Neuron (in vitro differentiated cells): ENCODE results near the gene TPO.
"Not testable (repeated sequence)": the region's sequence is repeated elsewhere in the genome, so short reads cannot be mapped to it uniquely, and the experiment has no call there.

Source experiments
- H2AFZ ChIP-seq: one replicate; pipeline ENCODE4 v1.6.1; 2013; ENCODE audit warnings: low read depth, mild to moderate bottlenecking, inconsistent platforms, low read length, moderate library complexity
- H3K27me3 ChIP-seq: one replicate; pipeline ENCODE4 v1.6.1; 2013; ENCODE audit warnings: low read length; ENCODE audit not compliant: insufficient read depth
- H3K36me3 ChIP-seq: one replicate; pipeline ENCODE4 v1.6.1; 2013; ENCODE audit warnings: low read length; ENCODE audit not compliant: insufficient read depth
- H3K4me1 ChIP-seq: one replicate; pipeline ENCODE4 v1.6.1; 2013; ENCODE audit warnings: low read length; ENCODE audit not compliant: insufficient read depth
- H3K4me3 ChIP-seq: 2 replicates; pipeline ENCODE4 v1.5.1; 2013; ENCODE audit warnings: mild to moderate bottlenecking, low read length, moderate library complexity
- H3K9me3 ChIP-seq: one replicate; pipeline ENCODE4 v1.6.1; 2013; ENCODE audit warnings: low read length

The TPO gene

GRCh38 chr2:1414901-1415300, 1.6 kb downstream of the TPO start:
- H3K27me3 ChIP-seq, H3K9me3 ChIP-seq, H3K4me3 ChIP-seq, H3K4me1 ChIP-seq, H3K36me3 ChIP-seq, H2AFZ ChIP-seq: not testable (repeated sequence)

GRCh38 chr2:1415501-1415900, 2.2 kb downstream of the TPO start:
- Histone ChIP-seq H3K9me3 (no peaks in the 10 kb centered on the region), H3K4me3 (no peak overlapping the region), H3K36me3 (no peaks in the 10 kb centered on the region), H3K27me3 (no peaks in the 10 kb centered on the region), H2AFZ (no peak overlapping the region), H3K4me1 (no peaks in the 10 kb centered on the region)

- Histone ChIP-seq H3K4me3 (no peak overlapping the region), H3K9me3 (no peaks in the 10 kb centered on the region), H3K27me3 (no peaks in the 10 kb centered on the region), H3K36me3 (no peaks in the 10 kb centered on the region), H3K4me1 (no peaks in the 10 kb centered on the region), H2AFZ (no peak overlapping the region)
These were observed 5.3 kb downstream of the TPO start for GRCh38 chr2:1418566-1418965.

GRCh38 chr2:1420746-1421480, 7.7 kb downstream of the TPO start:
- Histone ChIP-seq H3K9me3 (no peaks in the 10 kb centered on the region), H3K27me3 (no peaks in the 10 kb centered on the region), H3K4me1 (no peaks in the 10 kb centered on the region), H3K36me3 (no peaks in the 10 kb centered on the region), H3K4me3 (no peak overlapping the region), H2AFZ (no peak overlapping the region)

- no peaks in the 10 kb centered on the region for H3K9me3 ChIP-seq
- H3K4me3 ChIP-seq, result no peak overlapping the region
- H3K36me3 ChIP-seq, result no peaks in the 10 kb centered on the region
- H2AFZ ChIP-seq, result no peak overlapping the region
- no peaks in the 10 kb centered on the region for H3K4me1 ChIP-seq
- no peaks in the 10 kb centered on the region for H3K27me3 ChIP-seq
These were observed 8.5 kb downstream of the TPO start for GRCh38 chr2:1421731-1422130.

GRCh38 chr2:1422131-1422530, 8.9 kb downstream of the TPO start:
- Histone ChIP-seq H2AFZ (no peak overlapping the region), H3K36me3 (no peaks in the 10 kb centered on the region), H3K9me3 (no peaks in the 10 kb centered on the region), H3K4me1 (no peaks in the 10 kb centered on the region), H3K27me3 (no peaks in the 10 kb centered on the region), H3K4me3 (no peak overlapping the region)

- Histone ChIP-seq H3K36me3 (no peaks in the 10 kb centered on the region), H3K4me1 (no peaks in the 10 kb centered on the region), H3K4me3 (no peak overlapping the region), H3K27me3 (no peaks in the 10 kb centered on the region), H2AFZ (no peak overlapping the region), H3K9me3 (no peaks in the 10 kb centered on the region)
These were observed 9.5 kb downstream of the TPO start for GRCh38 chr2:1422716-1423285.

GRCh38 chr2:1427086-1427485, 13.8 kb downstream of the TPO start:
- Histone ChIP-seq H2AFZ (no peak overlapping the region), H3K9me3 (no peaks in the 10 kb centered on the region), H3K36me3 (no peaks in the 10 kb centered on the region), H3K4me3 (no peak overlapping the region), H3K4me1 (no peaks in the 10 kb centered on the region), H3K27me3 (no peaks in the 10 kb centered on the region)

GRCh38 chr2:1429895-1430294, 16.6 kb downstream of the TPO start:
- H3K36me3 ChIP-seq, result no peaks in the 10 kb centered on the region
- H3K4me3 ChIP-seq, result no peak overlapping the region
- no peaks in the 10 kb centered on the region for H3K9me3 ChIP-seq
- H2AFZ ChIP-seq, result no peak overlapping the region
- no peaks in the 10 kb centered on the region for H3K27me3 ChIP-seq
- no peaks in the 10 kb centered on the region for H3K4me1 ChIP-seq

GRCh38 chr2:1430491-1430890, 17.2 kb downstream of the TPO start:
- Histone ChIP-seq H3K4me3 (no peak overlapping the region), H3K36me3 (no peaks in the 10 kb centered on the region), H3K27me3 (no peaks in the 10 kb centered on the region), H2AFZ (no peak overlapping the region), H3K4me1 (no peaks in the 10 kb centered on the region), H3K9me3 (no peaks in the 10 kb centered on the region)

GRCh38 chr2:1431886-1432400, 18.7 kb downstream of the TPO start:
- H3K4me3 ChIP-seq, result no peak overlapping the region
- H2AFZ ChIP-seq, result no peak overlapping the region
- H3K36me3 ChIP-seq, result no peaks in the 10 kb centered on the region
- H3K4me1 ChIP-seq, result no peaks in the 10 kb centered on the region
- no peaks in the 10 kb centered on the region for H3K27me3 ChIP-seq
- no peaks in the 10 kb centered on the region for H3K9me3 ChIP-seq

- H3K4me1 ChIP-seq, result no peaks in the 10 kb centered on the region
- H3K9me3 ChIP-seq, result no peaks in the 10 kb centered on the region
- H3K27me3 ChIP-seq, result no peaks in the 10 kb centered on the region
- H3K4me3 ChIP-seq, result no peak overlapping the region
- no peak overlapping the region for H2AFZ ChIP-seq
- no peaks in the 10 kb centered on the region for H3K36me3 ChIP-seq
These were observed 19.5 kb downstream of the TPO start for GRCh38 chr2:1432726-1433125.

GRCh38 chr2:1436369-1436768, 23.1 kb downstream of the TPO start:
- no peaks in the 10 kb centered on the region for H3K9me3 ChIP-seq
- no peaks in the 10 kb centered on the region for H3K4me1 ChIP-seq
- no peaks in the 10 kb centered on the region for H3K36me3 ChIP-seq
- no peak overlapping the region for H2AFZ ChIP-seq
- no peaks in the 10 kb centered on the region for H3K27me3 ChIP-seq
- H3K4me3 ChIP-seq, result no peak overlapping the region

GRCh38 chr2:1437101-1437500, 23.8 kb downstream of the TPO start:
- H3K36me3 ChIP-seq, result no peaks in the 10 kb centered on the region
- no peak overlapping the region for H2AFZ ChIP-seq
- H3K4me3 ChIP-seq, result no peak overlapping the region
- H3K9me3 ChIP-seq, result no peaks in the 10 kb centered on the region
- H3K27me3 ChIP-seq, result no peaks in the 10 kb centered on the region
- H3K4me1 ChIP-seq, result no peaks in the 10 kb centered on the region
